ENCODE results near the gene CCT7.

Gene CCT7

GRCh38 chr2:73225513-73226360 is 8.4 kb upstream of the CCT7 start:
- H3K4me3 ChIP-seq (ENCODE audit: low read depth, low read length): no peak overlapping the region
- no peak for TF ChIP-seq CTCF (IDR thresholded peaks at IDR 0.05; ENCODE audit: borderline replicate concordance, insufficient read depth, low read depth, low read length)

GRCh38 chr2:73227086-73227485 is 7.0 kb upstream of the CCT7 start:
- no peak for TF ChIP-seq CTCF (IDR thresholded peaks at IDR 0.05; ENCODE audit: borderline replicate concordance, insufficient read depth, low read depth, low read length)
- H3K4me3 ChIP-seq (ENCODE audit: low read depth, low read length): no peak overlapping the region

GRCh38 chr2:73228631-73229030 is 5.5 kb upstream of the CCT7 start:
- TF ChIP-seq CTCF (IDR thresholded peaks at IDR 0.05; ENCODE audit: borderline replicate concordance, insufficient read depth, low read depth, low read length): no peak
- no peak overlapping the region for H3K4me3 ChIP-seq (ENCODE audit: low read depth, low read length)

GRCh38 chr2:73232403-73233153 is 1.5 kb upstream of the CCT7 start:
- 0 out of 2 replicates have a peak, but pooled peaks have one; percentile 9 for TF ChIP-seq CTCF (IDR thresholded peaks at IDR 0.05; ENCODE audit: borderline replicate concordance, insufficient read depth, low read depth, low read length)
- H3K4me3 ChIP-seq (ENCODE audit: low read depth, low read length): peak overlapping the region; percentile 59

- TF ChIP-seq CTCF (IDR thresholded peaks at IDR 0.05; ENCODE audit: borderline replicate concordance, insufficient read depth, low read depth, low read length): no peak
- peak within 1 kb of the TSS; percentile 84 for H3K4me3 ChIP-seq (ENCODE audit: low read depth, low read length)
These were observed 765 bp upstream of the CCT7 start, which contains the start of gene PRADC1 for GRCh38 chr2:73233154-73233931. PRADC1 (minus strand) TSS chr2:73233239; CDS start chr2:73233160, 79 bp downstream.

- peak overlapping the region; percentile 84 for H3K4me3 ChIP-seq (ENCODE audit: low read depth, low read length)
- no peak for TF ChIP-seq CTCF (IDR thresholded peaks at IDR 0.05; ENCODE audit: borderline replicate concordance, insufficient read depth, low read depth, low read length)
These were observed 1.4 kb downstream of the CCT7 start for GRCh38 chr2:73235315-73236028.

Data from GM12875 (cell line).